ENCODE data around the gene CYP21A2.

GRCh38 chr6:32074996-32075532 is 36.8 kb downstream of the CYP21A2 start:
- TF ChIP-seq POLR2AphosphoS5 (IDR thresholded peaks at IDR 0.05; ENCODE audit: low read depth, low read length) = no peak
- TF ChIP-seq TAF1 (IDR thresholded peaks at IDR 0.05; ENCODE audit: borderline replicate concordance, insufficient read depth, low read length) = no peak
- no peak for TF ChIP-seq SIN3A (IDR thresholded peaks at IDR 0.05; ENCODE audit: borderline replicate concordance, insufficient read depth, low read length)
- TF ChIP-seq REST (IDR thresholded peaks at IDR 0.05; ENCODE audit: insufficient read depth in 1 of 2, low read depth in 2 of 2, low read length in 2 of 2) = no peak
- TF ChIP-seq FOXP2 (optimal IDR thresholded peaks at IDR 0.05; ENCODE audit: borderline replicate concordance, extremely low read depth, extremely low read length, insufficient read depth) = no peak
